Muscle of back (tissue), 11 donors: ENCODE results near the gene VPS13D. TPM values are rescaled to one million over a fixed set of nuclear protein-coding genes. Genes with fewer than 3 reads are reported as not detected.
A peak's percentile ranks its signal among the peaks of the same experiment; 100 is the strongest.

Experiments
- DNase-seq, 3 donors: peaks; one replicate each; pipeline versions ENCODE4 v3.0.0 to v3.0.0-alpha.2; 2013
- polyA plus RNA-seq, 10 donors: library from polyadenylated mRNA; unstranded; fragments of 120-200 nt; gene quantifications; one replicate each; pipeline ENCODE4 v1.2.1, GENCODE V29; 2013; ENCODE audit not compliant: insufficient read length in 10 of 10

Gene VPS13D
- polyA plus RNA-seq, 10 donors: 13.1 to 21.3 (median 17.2) TPM

DNA sequence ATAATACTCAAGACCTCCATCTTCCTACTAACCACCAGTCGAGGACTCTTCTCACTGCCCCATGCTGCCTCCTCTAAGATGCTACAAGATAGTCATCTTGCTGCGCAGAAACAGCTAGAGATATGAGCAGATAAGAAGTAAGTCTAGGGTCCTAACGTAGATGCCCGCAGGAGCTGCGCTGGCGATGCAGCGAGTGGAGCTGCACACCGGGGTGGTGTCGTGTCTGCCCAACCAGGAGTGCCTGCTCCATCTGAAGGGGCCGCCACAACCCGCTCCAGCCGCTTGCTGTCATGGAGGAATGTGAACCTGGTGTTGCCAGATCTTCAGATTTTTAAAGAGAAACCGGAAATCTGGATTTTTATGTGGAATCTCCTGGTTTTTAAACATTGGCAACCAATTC is 175.1 kb downstream of the VPS13D start:
- no peak for DNase-seq

DNA sequence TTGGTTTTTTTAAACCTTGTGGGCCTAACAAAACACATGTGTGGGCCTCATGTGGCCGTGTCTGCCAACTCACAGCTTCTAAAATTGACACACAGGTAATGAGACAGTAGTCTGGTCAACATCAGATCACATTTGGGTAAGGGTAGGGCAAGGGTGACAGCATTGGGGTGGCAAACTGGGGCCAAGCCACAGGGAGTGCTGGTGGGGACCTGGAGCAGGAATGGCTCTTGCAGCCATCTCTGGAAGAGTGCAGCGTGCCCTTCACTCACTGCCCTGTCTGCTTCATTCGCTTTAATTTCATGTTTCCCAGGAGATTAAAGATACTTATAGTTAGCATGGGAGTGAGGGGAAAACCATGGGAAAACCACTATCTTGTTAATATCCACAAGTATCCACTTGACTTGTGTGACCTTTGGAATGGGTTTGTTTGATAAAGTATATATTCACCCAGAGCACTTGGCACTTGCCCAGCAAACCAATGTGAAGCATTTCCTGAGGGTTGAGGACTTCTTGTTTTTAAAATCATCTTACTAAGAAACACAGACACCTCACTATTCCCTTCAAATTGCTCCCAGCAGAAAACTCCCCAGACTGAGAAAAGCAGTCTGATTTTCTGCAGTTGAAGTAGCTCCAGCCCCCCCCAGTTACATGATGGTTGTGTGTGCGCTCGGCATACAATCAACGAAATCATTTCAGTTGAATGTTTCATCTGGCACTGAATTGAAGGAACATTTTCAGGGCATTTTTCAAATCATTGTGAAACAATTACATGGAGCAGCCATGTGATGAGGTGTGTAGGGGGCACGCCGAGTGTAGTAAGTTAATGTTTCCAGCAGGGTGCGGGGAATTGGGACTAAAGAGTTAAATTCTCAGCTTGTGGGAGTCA is 175.7 kb downstream of the VPS13D start:
- DNase-seq: peak in 2 of 3 donors; percentile 30 to 59

GRCh38 chr1:12406211-12407021 is 176.6 kb downstream of the VPS13D start:
- peak in 1 of 3 donors; percentile 46 for DNase-seq

GRCh38 chr1:12407050-12407961 is 177.5 kb downstream of the VPS13D start:
- peak in 2 of 3 donors; percentile 38 to 55 for DNase-seq

GRCh38 chr1:12407962-12408454 is 178.2 kb downstream of the VPS13D start:
- no peak for DNase-seq

GRCh38 chr1:12408662-12409061 is 178.8 kb downstream of the VPS13D start:
- no peak for DNase-seq

- DNase-seq: peak in 1 of 3 donors; percentile 51
Measured at GRCh38 chr1:12409681-12410080, 179.9 kb downstream of the VPS13D start.

DNA sequence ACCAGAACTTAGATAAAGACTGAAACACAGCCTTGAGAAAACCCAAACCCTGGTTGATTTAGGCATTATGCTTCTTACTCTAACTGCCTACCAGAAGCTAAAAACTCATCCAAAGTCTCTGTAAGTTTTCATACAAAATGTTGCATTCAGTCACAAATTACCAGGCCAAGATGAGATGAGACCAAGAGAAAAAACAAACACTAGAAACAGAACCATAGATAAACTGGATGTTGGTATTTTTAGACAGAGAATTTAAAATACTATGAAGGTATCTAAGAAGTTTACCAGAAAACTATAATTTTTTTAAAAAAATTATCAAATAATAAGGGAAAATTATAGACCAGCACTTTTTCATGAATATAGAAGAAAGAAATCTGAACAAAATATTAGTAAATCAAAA is 180.5 kb downstream of the VPS13D start:
- DNase-seq: no peak

GRCh38 chr1:12411098-12411497 is 181.3 kb downstream of the VPS13D start:
- DNase-seq: no peak

GRCh38 chr1:12411747-12412146 is 181.9 kb downstream of the VPS13D start:
- DNase-seq: no peak

GRCh38 chr1:12412439-12412838 is 182.6 kb downstream of the VPS13D start:
- no peak for DNase-seq

- DNase-seq: no peak
Measured at GRCh38 chr1:12413664-12414410, 184.0 kb downstream of the VPS13D start.

DNA sequence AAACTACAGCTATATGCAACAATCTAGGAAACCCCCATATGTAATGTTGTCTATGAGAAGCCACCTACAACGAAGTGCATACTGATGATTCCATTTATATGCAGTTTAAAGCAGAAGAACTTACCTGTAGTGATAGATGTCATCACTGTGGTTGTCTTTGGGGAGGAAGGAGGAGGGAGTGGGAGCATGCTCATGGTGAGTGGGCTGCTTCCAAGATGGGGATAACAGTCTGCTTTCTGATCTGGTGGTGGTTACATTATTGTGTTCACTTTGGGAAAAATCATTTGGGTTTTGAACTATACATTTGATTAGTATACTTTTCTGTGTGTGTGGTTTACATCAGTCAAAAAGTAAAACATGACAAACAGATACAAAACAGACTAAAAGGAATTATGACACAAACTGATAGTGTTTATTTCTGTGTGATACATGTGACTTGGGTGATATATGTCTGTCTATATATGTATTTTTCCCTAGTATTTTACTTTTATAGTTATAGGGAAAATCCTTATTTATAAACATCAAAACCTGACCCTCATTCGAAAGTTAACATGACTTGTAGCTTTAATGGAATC is 184.7 kb downstream of the VPS13D start:
- no peak for DNase-seq

- DNase-seq: no peak
Measured at GRCh38 chr1:12415038-12415466, 185.2 kb downstream of the VPS13D start.

DNA sequence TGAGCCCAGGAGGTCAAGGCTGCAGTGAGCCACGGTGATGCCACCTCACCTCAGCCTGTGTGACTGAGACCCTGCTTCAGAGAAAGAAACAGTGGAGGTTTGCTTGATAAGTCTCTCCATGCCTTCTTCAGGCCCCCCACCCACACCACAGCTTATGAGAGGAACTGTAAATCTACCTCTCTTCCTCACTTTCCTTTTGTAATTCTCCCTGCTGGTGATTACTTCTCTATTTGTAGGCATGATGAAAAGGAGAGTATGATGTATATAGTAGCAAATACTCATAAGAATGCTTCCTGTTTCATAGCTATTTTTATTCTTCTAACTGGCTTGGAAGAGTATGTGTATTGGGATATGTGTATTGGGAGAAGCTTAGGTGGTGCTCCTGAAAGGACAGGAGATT is 186.3 kb downstream of the VPS13D start:
- DNase-seq: no peak

- no peak for DNase-seq
Measured at GRCh38 chr1:12416744-12417143, 186.9 kb downstream of the VPS13D start.

- DNase-seq: no peak
Measured at GRCh38 chr1:12417389-12417788, 187.6 kb downstream of the VPS13D start.

GRCh38 chr1:12420171-12420570 is 190.3 kb downstream of the VPS13D start:
- no peak for DNase-seq

DNA sequence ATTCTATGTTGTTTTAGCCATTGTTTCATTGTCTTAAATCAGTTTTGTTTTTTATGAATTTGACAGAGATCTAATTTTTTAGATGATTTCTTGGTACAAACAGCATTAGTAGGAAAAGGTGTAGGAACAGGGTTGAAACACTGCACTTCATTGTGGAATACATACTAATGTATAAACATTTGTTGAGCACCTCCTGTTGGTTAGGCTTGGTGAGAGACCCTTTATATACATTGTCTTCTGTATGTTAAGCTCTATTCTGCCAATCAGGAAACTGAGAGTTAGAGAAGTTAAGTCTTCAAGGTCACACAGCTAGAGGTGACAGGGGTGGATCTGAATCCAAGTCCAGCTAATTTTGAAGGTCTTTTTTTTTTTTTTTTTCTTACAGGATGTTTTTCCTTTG is 192.7 kb downstream of the VPS13D start:
- DNase-seq: no peak

- DNase-seq: no peak
Measured at GRCh38 chr1:12424087-12424529, 194.3 kb downstream of the VPS13D start.
